Natural killer cell treated with Interleukin-12 subunit alpha and Interleukin-12 subunit beta and Interleukin-15 and Interleukin-18, amount 100 ng/mL, for 72 hours (primary cell): ENCODE measurements around the gene COL4A3. TPM values are rescaled to one million over a fixed set of nuclear protein-coding genes. Genes with fewer than 3 reads are reported as not detected.
A peak's percentile ranks its signal among the peaks of the same experiment; 100 is the strongest.
"Not testable (repeated sequence)": the region's sequence is repeated elsewhere in the genome, so short reads cannot be mapped to it uniquely, and the experiment has no call there.

ENCODE experiments used
- ATAC-seq, 2 donors: fragments of 150-1000 bp; cut with Tn5 transposase in 1 of 2; sonication (Bioruptor Pico), chemical (Tn5 transposase) in 1 of 2; 2 replicates each; pipeline ENCODE4 v1.10.0; 2021
- DNase-seq: peaks from one replicate; pipeline ENCODE4 v3.0.0; 2022; ENCODE audit warnings: low spot score
- H3K27ac Mint-ChIP-seq, 2 donors: 1 replicate in 1 of 2; 2 replicates in 1 of 2; pipeline ENCODE4 v1.8.0; 2022; ENCODE audit warnings: mixed read lengths in 2 of 2, mild to moderate bottlenecking in 1 of 2, moderate library complexity in 1 of 2
- H3K27me3 Mint-ChIP-seq, 2 donors: 1 replicate in 1 of 2; 2 replicates in 1 of 2; pipeline ENCODE4 v1.8.0; 2022; ENCODE audit warnings: mixed read lengths in 2 of 2
- H3K36me3 Mint-ChIP-seq: one replicate; pipeline ENCODE4 v1.8.0; 2022; ENCODE audit warnings: mixed read lengths
- H3K4me1 Mint-ChIP-seq, 2 donors: 1 replicate in 1 of 2; 2 replicates in 1 of 2; pipeline ENCODE4 v1.8.0; 2022; ENCODE audit warnings: low read depth in 2 of 2, mixed read lengths in 2 of 2, mild to moderate bottlenecking in 1 of 2
- H3K4me3 Mint-ChIP-seq: one replicate; pipeline ENCODE4 v1.8.0; 2022; ENCODE audit warnings: mixed read lengths
- H3K9me3 Mint-ChIP-seq: 2 replicates; pipeline ENCODE4 v1.8.0; 2022; ENCODE audit warnings: mixed read lengths
- total RNA-seq, 2 donors: library from RNA; stranded (reverse); gene quantifications; one replicate each; pipeline ENCODE4 v1.2.3, GENCODE V29; 2022

Gene COL4A3
- total RNA-seq, 2 donors from 2014 or later: 0.22 to 0.62 TPM

- ATAC-seq: no peak
- H3K36me3 Mint-ChIP-seq: no peaks in the 10 kb centered on the region
- no peak overlapping the region for H3K4me3 Mint-ChIP-seq
These were observed 40.0 kb downstream of the COL4A3 start for GRCh38 chr2:227204452-227204851.

GRCh38 chr2:227205701-227206100 lies 41.3 kb downstream of the COL4A3 start:
- H3K27me3 Mint-ChIP-seq: peaks cover 13 to 37% of the 10 kb centered on the region in 2 donors
- no peak overlapping the region for H3K4me3 Mint-ChIP-seq
- no peaks in the 10 kb centered on the region for H3K4me1 Mint-ChIP-seq
- no peaks in the 10 kb centered on the region for H3K9me3 Mint-ChIP-seq
- DNase-seq (no peak), ATAC-seq (no peak)
- H3K36me3 Mint-ChIP-seq: no peaks in the 10 kb centered on the region
- no peak overlapping the region for H3K27ac Mint-ChIP-seq

More at GRCh38 chr2:227204452-227204851, 40.0 kb downstream of the COL4A3 start:
- peaks cover 16 to 36% of the 10 kb centered on the region in 2 donors for H3K27me3 Mint-ChIP-seq
- no peak overlapping the region for H3K27ac Mint-ChIP-seq
- no peak for DNase-seq
- H3K4me1 Mint-ChIP-seq: no peaks in the 10 kb centered on the region
- H3K9me3 Mint-ChIP-seq: no peaks in the 10 kb centered on the region

- no peak for DNase-seq
- Mint-ChIP-seq H3K9me3 (no peaks in the 10 kb centered on the region), H3K27me3 (peaks cover 13 to 37% of the 10 kb centered on the region in 2 donors), H3K27ac (no peak overlapping the region), H3K4me1 (no peaks in the 10 kb centered on the region), H3K4me3 (no peak overlapping the region), H3K36me3 (no peaks in the 10 kb centered on the region)
- no peak for ATAC-seq
These were observed 42.0 kb downstream of the COL4A3 start for GRCh38 chr2:227206406-227206805.

GRCh38 chr2:227207573-227207972 lies 43.1 kb downstream of the COL4A3 start:
- ATAC-seq (no peak), DNase-seq (no peak)
- Mint-ChIP-seq H3K9me3 (no peaks in the 10 kb centered on the region), H3K27me3 (peaks cover 20 to 37% of the 10 kb centered on the region in 2 donors), H3K4me1 (no peaks in the 10 kb centered on the region), H3K36me3 (no peaks in the 10 kb centered on the region), H3K4me3 (no peak overlapping the region), H3K27ac (no peak overlapping the region)

GRCh38 chr2:227214622-227215041 lies 50.2 kb downstream of the COL4A3 start:
- Mint-ChIP-seq H3K9me3 (no peaks in the 10 kb centered on the region), H3K27me3 (peaks cover 0 to 7% of the 10 kb centered on the region in 2 donors), H3K4me3 (no peak overlapping the region), H3K36me3 (no peaks in the 10 kb centered on the region), H3K4me1 (no peaks in the 10 kb centered on the region), H3K27ac (no peak overlapping the region)
- ATAC-seq (no peak), DNase-seq (no peak)

GRCh38 chr2:227219312-227220105 lies 55.1 kb downstream of the COL4A3 start:
- H3K27ac Mint-ChIP-seq: no peak overlapping the region

GRCh38 chr2:227221120-227221519 lies 56.7 kb downstream of the COL4A3 start:
- H3K27me3 Mint-ChIP-seq: peaks cover 10 to 18% of the 10 kb centered on the region in 2 donors
- DNase-seq (no peak), ATAC-seq (peak in 1 of 2 donors; percentile 20)
- no peaks in the 10 kb centered on the region for H3K4me1 Mint-ChIP-seq
- no peak overlapping the region for H3K4me3 Mint-ChIP-seq
- no peaks in the 10 kb centered on the region for H3K9me3 Mint-ChIP-seq
- no peaks in the 10 kb centered on the region for H3K36me3 Mint-ChIP-seq
- H3K27ac Mint-ChIP-seq: no peak overlapping the region

More at GRCh38 chr2:227219312-227220105, 55.1 kb downstream of the COL4A3 start:
- H3K4me3 Mint-ChIP-seq: no peak overlapping the region
- H3K4me1 Mint-ChIP-seq: no peaks in the 10 kb centered on the region
- no peaks in the 10 kb centered on the region for H3K9me3 Mint-ChIP-seq
- ATAC-seq (no peak), DNase-seq (no peak)
- H3K27me3 Mint-ChIP-seq: peaks cover 10 to 14% of the 10 kb centered on the region in 2 donors
- H3K36me3 Mint-ChIP-seq: no peaks in the 10 kb centered on the region

GRCh38 chr2:227222292-227222691 lies 57.9 kb downstream of the COL4A3 start:
- Mint-ChIP-seq H3K27ac (no peak overlapping the region), H3K27me3 (peaks cover 10 to 18% of the 10 kb centered on the region in 2 donors), H3K4me3 (no peak overlapping the region), H3K36me3 (no peaks in the 10 kb centered on the region), H3K4me1 (no peaks in the 10 kb centered on the region), H3K9me3 (no peaks in the 10 kb centered on the region)
- ATAC-seq (no peak), DNase-seq (no peak)

GRCh38 chr2:227225641-227226040 lies 61.2 kb downstream of the COL4A3 start:
- peaks cover 10 to 18% of the 10 kb centered on the region in 2 donors for H3K27me3 Mint-ChIP-seq
- H3K36me3 Mint-ChIP-seq, H3K27ac Mint-ChIP-seq, H3K4me3 Mint-ChIP-seq, H3K4me1 Mint-ChIP-seq, H3K9me3 Mint-ChIP-seq, ATAC-seq, DNase-seq: not testable (repeated sequence)

GRCh38 chr2:227228061-227228667 lies 63.7 kb downstream of the COL4A3 start:
- DNase-seq (no peak), ATAC-seq (no peak)
- no peak overlapping the region for H3K27ac Mint-ChIP-seq
- no peaks in the 10 kb centered on the region for H3K36me3 Mint-ChIP-seq
- no peaks in the 10 kb centered on the region for H3K9me3 Mint-ChIP-seq
- no peaks in the 10 kb centered on the region for H3K4me1 Mint-ChIP-seq
- H3K27me3 Mint-ChIP-seq: peaks cover 6 to 13% of the 10 kb centered on the region in 2 donors
- H3K4me3 Mint-ChIP-seq: no peak overlapping the region

GRCh38 chr2:227230151-227230550 lies 65.7 kb downstream of the COL4A3 start:
- H3K27ac Mint-ChIP-seq: no peak overlapping the region

GRCh38 chr2:227234429-227234828 lies 70.0 kb downstream of the COL4A3 start:
- Mint-ChIP-seq H3K4me3 (no peak overlapping the region), H3K27me3 (peaks cover 10 to 19% of the 10 kb centered on the region in 2 donors), H3K27ac (no peak overlapping the region), H3K9me3 (no peaks in the 10 kb centered on the region), H3K4me1 (no peaks in the 10 kb centered on the region), H3K36me3 (no peaks in the 10 kb centered on the region)
- no peak for DNase-seq
- no peak for ATAC-seq

More at GRCh38 chr2:227230151-227230550, 65.7 kb downstream of the COL4A3 start:
- Mint-ChIP-seq H3K27me3 (peaks cover 10 to 20% of the 10 kb centered on the region in 2 donors), H3K4me1 (no peaks in the 10 kb centered on the region), H3K9me3 (no peaks in the 10 kb centered on the region), H3K4me3 (no peak overlapping the region), H3K36me3 (no peaks in the 10 kb centered on the region)
- DNase-seq (no peak), ATAC-seq (no peak)

GRCh38 chr2:227237786-227238185 lies 73.4 kb downstream of the COL4A3 start:
- Mint-ChIP-seq H3K4me1 (no peaks in the 10 kb centered on the region), H3K9me3 (no peaks in the 10 kb centered on the region), H3K36me3 (no peaks in the 10 kb centered on the region), H3K4me3 (no peak overlapping the region), H3K27ac (no peak overlapping the region), H3K27me3 (peaks cover 15 to 27% of the 10 kb centered on the region in 2 donors)
- ATAC-seq: no peak
- no peak for DNase-seq
